ENCODE data around the gene NCAM1.

DNA sequence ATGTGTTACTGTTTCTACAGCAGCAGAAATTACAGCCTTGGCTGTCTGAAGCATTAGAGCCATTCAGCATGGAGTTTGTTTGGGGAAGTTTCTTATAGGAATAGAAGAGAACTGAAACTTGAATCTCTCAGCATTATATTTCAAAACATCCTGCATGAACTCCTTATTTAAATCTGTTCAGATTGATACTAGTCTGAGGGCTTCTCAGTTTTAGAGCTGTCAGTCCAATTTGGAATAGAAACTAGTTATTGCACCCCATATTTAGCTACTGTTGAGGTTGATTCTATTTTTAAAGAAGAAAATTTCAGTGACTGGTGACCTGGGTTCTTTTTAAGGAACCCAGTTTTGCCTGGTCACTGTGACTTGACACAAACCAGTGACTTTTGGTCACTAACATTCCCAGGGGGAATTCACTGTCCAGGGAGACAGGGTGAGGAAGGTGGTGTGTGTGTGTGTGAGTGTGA lies 227.2 kb downstream of the NCAM1 start:
- TF ChIP-seq, protein P1, sequence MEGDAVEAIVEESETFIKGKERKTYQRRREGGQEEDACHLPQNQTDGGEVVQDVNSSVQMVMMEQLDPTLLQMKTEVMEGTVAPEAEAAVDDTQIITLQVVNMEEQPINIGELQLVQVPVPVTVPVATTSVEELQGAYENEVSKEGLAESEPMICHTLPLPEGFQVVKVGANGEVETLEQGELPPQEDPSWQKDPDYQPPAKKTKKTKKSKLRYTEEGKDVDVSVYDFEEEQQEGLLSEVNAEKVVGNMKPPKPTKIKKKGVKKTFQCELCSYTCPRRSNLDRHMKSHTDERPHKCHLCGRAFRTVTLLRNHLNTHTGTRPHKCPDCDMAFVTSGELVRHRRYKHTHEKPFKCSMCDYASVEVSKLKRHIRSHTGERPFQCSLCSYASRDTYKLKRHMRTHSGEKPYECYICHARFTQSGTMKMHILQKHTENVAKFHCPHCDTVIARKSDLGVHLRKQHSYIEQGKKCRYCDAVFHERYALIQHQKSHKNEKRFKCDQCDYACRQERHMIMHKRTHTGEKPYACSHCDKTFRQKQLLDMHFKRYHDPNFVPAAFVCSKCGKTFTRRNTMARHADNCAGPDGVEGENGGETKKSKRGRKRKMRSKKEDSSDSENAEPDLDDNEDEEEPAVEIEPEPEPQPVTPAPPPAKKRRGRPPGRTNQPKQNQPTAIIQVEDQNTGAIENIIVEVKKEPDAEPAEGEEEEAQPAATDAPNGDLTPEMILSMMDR (IDR thresholded peaks at IDR 0.05; ENCODE audit: low read depth, low read length): no peak
- no peak for TF ChIP-seq EZH2phosphoT487 (IDR thresholded peaks at IDR 0.05; ENCODE audit: low read depth)
